Fibroblast of lung (primary cell): ENCODE results near the gene CTNNA2.

Source experiments
- CTCF ChIP-seq, 2 donors: IDR thresholded peaks in 1 of 2; conservative IDR thresholded peaks in 1 of 2; 1 replicate in 1 of 2; 2 replicates in 1 of 2; pipeline ENCODE4 v1.5.1; 2011 to 2012; ENCODE audit warnings: low read length in 2 of 2, control low read depth in 1 of 2, inconsistent platforms in 1 of 2, low read depth in 1 of 2, mild to moderate bottlenecking in 1 of 2
- EZH2 ChIP-seq: IDR thresholded peaks from 2 replicates; pipeline ENCODE4 v1.5.1; 2012; ENCODE audit warnings: low read length, control low read depth, mild to moderate bottlenecking; ENCODE audit errors: missing control alignments

- TF ChIP-seq CTCF (conservative IDR thresholded peaks at IDR 0.05 in 1 of 2, IDR thresholded peaks at IDR 0.05 in 1 of 2; ENCODE audit: low read depth in 1 of 2, low read length in 2 of 2) (no peak), EZH2 (no peak)
Observed at GRCh38 chr2:80510716-80511115, 997.9 kb downstream of the CTNNA2 start.
